Endothelial cell (in vitro differentiated cells): ENCODE data around the gene TTC19. TPM values are rescaled to one million over a fixed set of nuclear protein-coding genes. Genes with fewer than 3 reads are reported as not detected.

Experiments
- DNase-seq: peaks from one replicate; pipeline ENCODE4 v3.0.0; 2021; ENCODE audit warnings: low spot score
- H3K27ac Mint-ChIP-seq: one replicate; pipeline ENCODE4 v1.8.0; 2021; ENCODE audit warnings: mixed read lengths, inconsistent platforms; ENCODE audit not compliant: unreplicated experiment
- H3K27me3 Mint-ChIP-seq: one replicate; pipeline ENCODE4 v1.8.0; 2021; ENCODE audit warnings: mild to moderate bottlenecking, moderate library complexity, mixed read lengths, inconsistent platforms; ENCODE audit not compliant: unreplicated experiment
- H3K36me3 Mint-ChIP-seq: one replicate; pipeline ENCODE4 v1.8.0; 2021; ENCODE audit warnings: mild to moderate bottlenecking, low read depth, mixed read lengths, inconsistent platforms; ENCODE audit not compliant: unreplicated experiment
- H3K4me1 Mint-ChIP-seq: one replicate; pipeline ENCODE4 v1.8.0; 2021; ENCODE audit warnings: mild to moderate bottlenecking, mixed read lengths, inconsistent platforms; ENCODE audit not compliant: unreplicated experiment
- H3K4me3 Mint-ChIP-seq: one replicate; pipeline ENCODE4 v1.8.0; 2021; ENCODE audit warnings: mild to moderate bottlenecking, mixed read lengths, inconsistent platforms; ENCODE audit not compliant: unreplicated experiment
- H3K9me3 Mint-ChIP-seq: one replicate; pipeline ENCODE4 v1.8.0; 2021; ENCODE audit warnings: mixed read lengths, inconsistent platforms; ENCODE audit not compliant: unreplicated experiment
- CTCF ChIP-seq: fragments of 200-600 bp; sonication (generic); IDR thresholded peaks from one replicate; pipeline ENCODE4 v1.5.0; 2021; ENCODE audit warnings: antibody characterized with exemption; ENCODE audit not compliant: unreplicated experiment
- total RNA-seq: library from RNA; stranded (reverse); fragmentation: NEBNext Ultra II Directional; extraction: Animal tissue kit (Norgen Biotek cat#: 25700); gene quantifications from one replicate; pipeline ENCODE4 v1.2.1, GENCODE V29; 2021; ENCODE audit not compliant: unreplicated experiment

TTC19 gene
- total RNA-seq, 1 donor from 2014 or later, result 29.6 TPM

GRCh38 chr17:16040710-16041251, 41.2 kb downstream of the TTC19 start:
- Mint-ChIP-seq H3K36me3 (peaks cover 40% of the 10 kb centered on the region), H3K27me3 (no peaks in the 10 kb centered on the region), H3K9me3 (no peaks in the 10 kb centered on the region), H3K27ac (peak overlapping the region; percentile 50), H3K4me3 (no peak overlapping the region), H3K4me1 (peaks cover 3% of the 10 kb centered on the region)
- no peak for DNase-seq
- no peak for TF ChIP-seq CTCF

DNA sequence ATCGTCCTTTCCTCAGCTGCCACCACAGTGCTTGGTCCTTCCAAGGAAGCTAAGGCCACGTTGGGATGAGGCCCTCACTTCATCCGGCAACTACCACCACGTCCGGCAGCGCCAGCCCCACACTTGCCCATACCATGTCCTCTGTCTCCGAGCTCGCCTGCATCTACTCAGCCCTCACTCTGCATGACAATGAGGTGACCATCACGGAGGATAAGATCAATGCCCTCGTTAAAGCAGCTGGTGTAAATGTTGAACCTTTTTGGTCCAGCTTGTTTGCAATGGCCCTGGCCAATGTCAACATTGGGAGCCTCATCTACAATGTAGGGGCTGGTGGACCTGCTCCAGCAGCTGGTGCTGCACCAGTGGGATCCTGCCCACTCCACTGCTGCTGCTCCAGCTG, 44.9 kb downstream of the TTC19 start:
- no peaks in the 10 kb centered on the region for H3K4me1 Mint-ChIP-seq
- H3K4me3 Mint-ChIP-seq, result no peak overlapping the region
- H3K27me3 Mint-ChIP-seq, result no peaks in the 10 kb centered on the region
- no peaks in the 10 kb centered on the region for H3K9me3 Mint-ChIP-seq
- no peak for TF ChIP-seq CTCF
- no peak for DNase-seq
- H3K36me3 Mint-ChIP-seq, result peaks cover 21% of the 10 kb centered on the region
- H3K27ac Mint-ChIP-seq, result no peak overlapping the region

GRCh38 chr17:16046966-16047365, 47.3 kb downstream of the TTC19 start:
- peaks cover 20% of the 10 kb centered on the region for H3K36me3 Mint-ChIP-seq
- H3K4me1 Mint-ChIP-seq, result no peaks in the 10 kb centered on the region
- H3K4me3 Mint-ChIP-seq, result no peak overlapping the region
- no peak for DNase-seq
- H3K27ac Mint-ChIP-seq, result no peak overlapping the region
- H3K9me3 Mint-ChIP-seq, result no peaks in the 10 kb centered on the region
- H3K27me3 Mint-ChIP-seq, result no peaks in the 10 kb centered on the region
- no peak for TF ChIP-seq CTCF

- Mint-ChIP-seq H3K27me3 (no peaks in the 10 kb centered on the region), H3K36me3 (peaks cover 21% of the 10 kb centered on the region), H3K4me1 (no peaks in the 10 kb centered on the region), H3K9me3 (no peaks in the 10 kb centered on the region), H3K27ac (no peak overlapping the region), H3K4me3 (no peak overlapping the region)
- DNase-seq, result no peak
- TF ChIP-seq CTCF, result no peak
These were observed 49.3 kb downstream of the TTC19 start for GRCh38 chr17:16048811-16049449.

DNA sequence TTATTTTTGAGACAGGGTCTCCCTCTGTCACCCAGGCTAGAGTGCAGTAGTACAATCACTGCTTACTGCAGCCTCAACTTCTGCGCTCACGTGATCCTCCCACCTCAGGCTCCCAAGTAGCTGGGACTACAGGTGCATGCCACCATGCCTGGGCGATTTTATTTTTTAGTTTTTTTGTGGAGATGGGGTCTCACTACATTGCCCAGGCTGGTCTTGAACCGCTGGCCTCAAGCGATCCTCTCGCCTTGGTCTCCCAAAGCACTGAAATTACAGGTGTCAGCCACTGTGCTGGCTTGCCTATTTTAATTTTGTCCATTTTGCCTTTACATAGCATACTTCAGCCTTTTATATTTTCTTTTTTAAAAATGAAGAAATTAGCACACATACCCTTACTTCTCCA, 51.2 kb downstream of the TTC19 start:
- H3K4me3 Mint-ChIP-seq, result no peak overlapping the region
- no peaks in the 10 kb centered on the region for H3K9me3 Mint-ChIP-seq
- H3K4me1 Mint-ChIP-seq, result no peaks in the 10 kb centered on the region
- DNase-seq, result no peak
- H3K27ac Mint-ChIP-seq, result no peak overlapping the region
- peaks cover 26% of the 10 kb centered on the region for H3K36me3 Mint-ChIP-seq
- H3K27me3 Mint-ChIP-seq, result peaks cover 1% of the 10 kb centered on the region
- TF ChIP-seq CTCF, result no peak
